ENCODE data around the gene ZNF618. TPM values are rescaled to one million over a fixed set of nuclear protein-coding genes. Genes with fewer than 3 reads are reported as not detected.

The ZNF618 gene
- total and polyA plus RNA-seq, 8 donors: 9.9 to 38.6 (median 34.9) TPM

- H3K27ac ChIP-seq: no peak overlapping the region
- H3K9me3 ChIP-seq: no peaks in the 10 kb centered on the region
- H3K27me3 ChIP-seq: no peaks in the 10 kb centered on the region
- H3K36me3 ChIP-seq: peaks cover 0 to 19% of the 10 kb centered on the region in 2 donors
- H3K4me1 ChIP-seq: no peaks in the 10 kb centered on the region
- intact Hi-C loops (cut with DNase I): no loop called here
- no peak overlapping the region for H3K4me3 ChIP-seq
- no peak for ATAC-seq
- TF ChIP-seq, protein P1, sequence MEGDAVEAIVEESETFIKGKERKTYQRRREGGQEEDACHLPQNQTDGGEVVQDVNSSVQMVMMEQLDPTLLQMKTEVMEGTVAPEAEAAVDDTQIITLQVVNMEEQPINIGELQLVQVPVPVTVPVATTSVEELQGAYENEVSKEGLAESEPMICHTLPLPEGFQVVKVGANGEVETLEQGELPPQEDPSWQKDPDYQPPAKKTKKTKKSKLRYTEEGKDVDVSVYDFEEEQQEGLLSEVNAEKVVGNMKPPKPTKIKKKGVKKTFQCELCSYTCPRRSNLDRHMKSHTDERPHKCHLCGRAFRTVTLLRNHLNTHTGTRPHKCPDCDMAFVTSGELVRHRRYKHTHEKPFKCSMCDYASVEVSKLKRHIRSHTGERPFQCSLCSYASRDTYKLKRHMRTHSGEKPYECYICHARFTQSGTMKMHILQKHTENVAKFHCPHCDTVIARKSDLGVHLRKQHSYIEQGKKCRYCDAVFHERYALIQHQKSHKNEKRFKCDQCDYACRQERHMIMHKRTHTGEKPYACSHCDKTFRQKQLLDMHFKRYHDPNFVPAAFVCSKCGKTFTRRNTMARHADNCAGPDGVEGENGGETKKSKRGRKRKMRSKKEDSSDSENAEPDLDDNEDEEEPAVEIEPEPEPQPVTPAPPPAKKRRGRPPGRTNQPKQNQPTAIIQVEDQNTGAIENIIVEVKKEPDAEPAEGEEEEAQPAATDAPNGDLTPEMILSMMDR (IDR thresholded peaks at IDR 0.05): no peak
- DNase-seq: no peak
Observed at GRCh38 chr9:114055894-114056293, 179.8 kb downstream of the ZNF618 start.

DNA sequence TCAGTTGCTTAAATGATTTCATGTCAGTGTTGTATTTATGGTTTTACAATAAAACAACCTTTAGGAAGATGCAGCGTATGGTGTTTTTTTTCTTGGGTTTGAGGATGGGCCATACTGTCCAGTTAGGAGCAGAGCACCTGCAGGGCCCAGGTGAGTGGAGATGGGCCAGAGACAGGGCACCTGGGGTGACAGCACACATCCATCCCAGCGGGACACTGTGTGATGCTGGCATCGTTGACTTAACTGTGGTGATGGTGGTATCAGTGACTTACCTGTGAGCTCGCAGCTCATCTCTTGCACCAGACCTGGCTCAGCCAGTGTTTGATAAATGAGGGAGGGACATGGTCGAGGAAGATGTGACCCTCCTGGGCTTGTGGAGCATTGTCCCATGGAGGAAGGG is 180.4 kb downstream of the ZNF618 start:
- H3K4me3 ChIP-seq: no peak overlapping the region
- no peaks in the 10 kb centered on the region for H3K27me3 ChIP-seq
- H3K36me3 ChIP-seq: peaks cover 0 to 14% of the 10 kb centered on the region in 2 donors
- DNase-seq (no peak), ATAC-seq (no peak)
- H3K4me1 ChIP-seq: no peaks in the 10 kb centered on the region
- intact Hi-C loops (cut with DNase I): no loop called here
- H3K9me3 ChIP-seq: no peaks in the 10 kb centered on the region
- TF ChIP-seq, protein P1 (IDR thresholded peaks at IDR 0.05): no peak
- H3K27ac ChIP-seq: no peak overlapping the region

DNA sequence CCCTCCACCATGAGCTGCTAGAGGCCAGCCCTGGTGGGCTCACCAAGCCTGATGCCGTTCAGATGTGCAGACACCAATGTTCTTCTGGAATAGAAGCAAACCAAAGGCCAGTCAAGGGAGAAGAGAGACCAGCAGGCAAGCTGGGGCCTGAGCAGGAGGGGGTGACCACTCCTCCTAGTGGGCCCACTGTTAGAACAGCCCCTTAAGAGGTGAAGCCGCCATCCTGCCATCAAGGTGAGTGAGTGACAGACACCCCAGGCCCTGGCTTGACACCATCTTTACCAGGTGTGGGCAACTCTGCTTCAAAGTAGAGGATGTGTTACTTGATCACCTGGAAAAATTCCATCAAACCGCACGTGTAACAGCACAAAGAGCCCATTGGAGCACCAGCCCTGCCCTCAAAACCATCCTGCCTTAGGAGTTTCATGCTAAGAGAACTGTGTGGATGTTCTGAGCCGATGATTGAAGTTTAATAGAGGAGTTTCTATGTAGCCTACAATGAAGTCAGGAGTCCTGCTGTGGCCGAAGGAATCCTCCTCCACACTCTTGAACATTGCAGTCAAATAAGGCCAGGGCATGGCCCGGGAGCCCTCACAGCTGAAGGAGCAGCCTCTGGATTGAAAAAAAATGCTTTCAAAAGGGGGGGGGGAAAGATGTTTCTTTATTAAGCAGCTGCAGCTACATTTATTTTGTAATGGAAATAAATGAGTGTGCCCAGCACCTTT is 181.2 kb downstream of the ZNF618 start:
- Histone ChIP-seq H3K27me3 (no peaks in the 10 kb centered on the region), H3K27ac (no peak overlapping the region), H3K4me3 (no peak overlapping the region), H3K36me3 (peaks cover 0 to 7% of the 10 kb centered on the region in 2 donors), H3K9me3 (no peaks in the 10 kb centered on the region), H3K4me1 (no peaks in the 10 kb centered on the region)
- intact Hi-C loops (cut with DNase I): no loop called here
- TF ChIP-seq, protein P1 (IDR thresholded peaks at IDR 0.05): no peak
- ATAC-seq (no peak), DNase-seq (no peak)

- ATAC-seq: no peak
- H3K9me3 ChIP-seq: no peaks in the 10 kb centered on the region
- no peak overlapping the region for H3K27ac ChIP-seq
- intact Hi-C loops (cut with DNase I): no loop called here
- H3K27me3 ChIP-seq: no peaks in the 10 kb centered on the region
- H3K4me1 ChIP-seq: no peaks in the 10 kb centered on the region
- DNase-seq: no peak
- H3K4me3 ChIP-seq: no peak overlapping the region
- TF ChIP-seq, protein P1 (IDR thresholded peaks at IDR 0.05): no peak
- H3K36me3 ChIP-seq: no peaks in the 10 kb centered on the region
Observed at GRCh38 chr9:114058688-114059046, 182.6 kb downstream of the ZNF618 start.

- H3K27me3 ChIP-seq: no peaks in the 10 kb centered on the region
- intact Hi-C loops (cut with DNase I): no loop called here
- H3K9me3 ChIP-seq: no peaks in the 10 kb centered on the region
- H3K4me3 ChIP-seq: no peak overlapping the region
- DNase-seq (no peak), ATAC-seq (no peak)
- H3K36me3 ChIP-seq: no peaks in the 10 kb centered on the region
- no peaks in the 10 kb centered on the region for H3K4me1 ChIP-seq
- no peak overlapping the region for H3K27ac ChIP-seq
- TF ChIP-seq, protein P1 (IDR thresholded peaks at IDR 0.05): no peak
Observed at GRCh38 chr9:114059047-114059803, 183.1 kb downstream of the ZNF618 start.

All from left lung (tissue), 10 donors.